IPS-NIHi7 (cell line): Measurements from ENCODE around the gene KAT7.
"Not testable (repeated sequence)": the region's sequence is repeated elsewhere in the genome, so short reads cannot be mapped to it uniquely, and the experiment has no call there.

Experiments
- DNase-seq: peaks from one replicate; pipeline ENCODE4 v3.0.0; 2012; ENCODE audit warnings: mixed read lengths; ENCODE audit errors: extremely low spot score

The KAT7 gene

DNA sequence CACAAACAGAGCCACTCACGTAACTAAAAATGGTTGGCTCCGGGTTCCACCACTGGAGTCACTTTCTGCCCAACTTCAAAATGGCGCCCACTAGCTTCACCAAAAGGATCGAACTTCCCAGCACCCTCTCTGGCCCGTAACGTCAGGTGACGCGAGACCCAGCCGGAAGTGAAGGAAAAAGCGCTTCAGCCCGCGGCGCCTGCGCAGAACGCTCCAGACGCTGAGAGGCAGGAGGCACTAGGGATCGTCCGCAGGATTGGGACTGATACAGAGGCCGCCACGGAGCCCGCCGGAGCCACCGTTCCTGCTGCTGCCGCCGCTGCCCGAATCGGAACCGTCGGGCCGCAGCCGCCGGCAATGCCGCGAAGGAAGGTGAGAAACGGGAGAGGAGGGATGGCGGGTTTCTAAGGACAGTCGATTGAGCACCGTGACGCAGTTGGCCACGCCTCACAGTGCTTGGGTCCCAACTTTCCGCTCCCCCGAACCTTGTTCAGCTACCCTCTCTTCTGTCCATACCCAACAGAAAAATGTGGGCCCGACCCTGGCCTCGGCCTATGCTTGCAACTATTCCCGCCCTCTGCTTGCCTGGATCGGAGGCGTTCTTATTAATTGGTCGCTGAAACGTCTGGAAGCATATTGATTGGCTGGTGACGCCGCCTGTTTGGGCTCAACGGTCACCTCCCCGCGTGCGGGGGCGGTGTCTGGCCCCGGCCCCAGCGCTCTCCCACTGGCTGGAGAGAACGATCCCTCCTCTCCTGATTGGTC lies at the start of gene KAT7:
Gene KAT7, plus strand, starts transcription at position 204 of the 765 bp plus-strand sequence. Its CDS starts 154 bp downstream, at position 358.
- peak; percentile 99 for DNase-seq

DNA sequence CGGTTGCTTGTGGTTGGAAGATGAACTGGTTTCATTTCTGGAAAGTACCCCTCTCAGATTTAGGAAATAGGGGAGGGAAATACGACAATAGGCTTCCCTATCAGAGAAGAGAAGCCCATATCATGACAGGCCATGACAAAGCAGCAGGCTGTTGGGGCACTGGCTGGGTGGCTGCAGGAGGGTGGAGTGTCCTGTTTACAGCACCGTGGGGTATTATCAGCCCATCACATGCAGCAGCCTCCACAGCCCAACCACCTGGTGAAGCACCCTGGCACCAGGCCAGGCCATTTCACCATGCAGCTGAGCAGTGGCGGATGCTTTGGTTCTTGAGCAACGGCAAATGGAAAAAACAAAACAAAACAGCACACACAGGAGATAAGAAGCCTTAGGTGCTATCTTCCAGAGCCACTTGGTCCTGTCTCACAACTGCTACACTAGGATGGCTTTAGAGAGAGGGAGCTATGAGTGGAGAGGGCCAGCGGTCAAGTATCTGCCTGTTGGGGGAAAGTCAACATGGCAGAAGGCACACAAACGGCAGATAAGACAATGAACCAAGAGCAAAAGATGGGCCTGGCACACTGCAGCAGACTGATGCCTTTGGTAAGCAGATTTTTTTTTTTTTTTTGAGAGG lies 48.7 kb upstream of the KAT7 start:
- DNase-seq, result no peak

DNA sequence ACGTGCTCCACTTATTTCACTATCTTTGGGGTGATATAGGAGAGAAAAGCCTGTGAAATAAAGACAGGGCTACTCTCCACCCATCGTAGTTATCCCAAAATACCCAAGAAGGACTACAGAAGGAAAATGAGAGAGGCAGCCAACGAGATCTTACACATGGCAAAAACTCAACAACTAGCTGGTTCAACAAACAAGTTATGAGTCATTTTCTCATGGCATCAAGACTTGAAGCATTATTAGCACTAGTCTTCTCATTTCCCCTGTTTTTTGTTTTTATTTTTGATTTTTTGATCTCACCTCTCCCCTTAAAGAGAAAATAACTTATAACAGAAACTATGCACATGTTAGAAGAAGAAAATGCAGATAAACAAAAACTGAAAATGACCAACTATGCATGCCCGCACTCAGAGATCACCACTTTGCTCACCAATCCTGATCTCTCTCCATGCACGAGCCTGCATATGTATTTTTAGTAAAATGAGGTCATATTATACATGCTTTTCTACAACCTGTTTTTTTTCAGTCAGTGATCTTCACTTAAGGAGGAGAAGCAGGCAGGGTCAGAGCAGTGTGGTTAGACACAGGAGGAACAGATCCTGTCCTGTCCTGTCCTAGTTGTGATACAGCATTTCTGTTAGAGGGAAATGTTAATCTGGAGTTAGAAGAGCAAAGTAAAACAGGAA lies 47.3 kb upstream of the KAT7 start:
- DNase-seq, result no peak

DNA sequence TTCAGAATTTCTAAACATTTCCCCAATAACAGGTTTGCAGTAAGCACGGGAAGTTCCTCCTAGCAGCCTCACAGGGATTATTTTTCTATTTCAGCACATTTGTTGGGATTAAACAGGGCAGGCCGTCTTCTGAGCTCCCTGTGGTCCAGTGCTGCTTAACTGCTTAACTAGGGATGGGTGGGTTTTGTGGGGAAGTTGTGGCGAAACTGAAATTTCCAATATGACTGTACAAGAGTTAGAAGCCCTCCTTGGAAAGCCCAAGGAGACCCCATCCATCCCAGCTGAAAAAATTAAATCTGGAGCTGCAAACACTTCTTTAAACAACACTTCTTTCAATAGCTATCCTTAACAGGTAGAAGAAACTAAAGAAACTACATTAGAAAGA lies 46.8 kb upstream of the KAT7 start:
- no peak for DNase-seq

DNA sequence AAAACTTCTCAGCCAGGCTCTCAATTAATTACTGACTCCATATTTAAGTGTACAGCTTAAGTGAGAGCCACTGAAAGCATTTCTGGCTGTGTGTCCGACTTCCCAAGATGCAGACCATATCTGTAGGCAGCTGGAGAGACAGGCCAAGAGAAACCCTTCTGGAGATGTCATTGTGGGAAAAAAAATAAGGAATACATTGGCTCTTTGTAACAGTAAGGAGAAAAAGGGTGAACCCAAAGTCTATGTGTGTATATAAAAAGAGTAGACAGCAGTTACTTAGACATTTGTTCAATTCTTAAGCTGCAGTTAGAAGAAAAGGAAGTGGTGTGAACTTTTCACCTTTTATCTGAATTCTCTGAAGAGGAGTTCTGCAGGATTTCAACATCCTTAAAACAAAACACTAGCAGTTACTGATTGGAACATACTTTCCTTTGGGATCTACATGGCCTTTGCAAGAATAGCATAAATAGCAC lies 46.3 kb upstream of the KAT7 start:
- no peak for DNase-seq

DNA sequence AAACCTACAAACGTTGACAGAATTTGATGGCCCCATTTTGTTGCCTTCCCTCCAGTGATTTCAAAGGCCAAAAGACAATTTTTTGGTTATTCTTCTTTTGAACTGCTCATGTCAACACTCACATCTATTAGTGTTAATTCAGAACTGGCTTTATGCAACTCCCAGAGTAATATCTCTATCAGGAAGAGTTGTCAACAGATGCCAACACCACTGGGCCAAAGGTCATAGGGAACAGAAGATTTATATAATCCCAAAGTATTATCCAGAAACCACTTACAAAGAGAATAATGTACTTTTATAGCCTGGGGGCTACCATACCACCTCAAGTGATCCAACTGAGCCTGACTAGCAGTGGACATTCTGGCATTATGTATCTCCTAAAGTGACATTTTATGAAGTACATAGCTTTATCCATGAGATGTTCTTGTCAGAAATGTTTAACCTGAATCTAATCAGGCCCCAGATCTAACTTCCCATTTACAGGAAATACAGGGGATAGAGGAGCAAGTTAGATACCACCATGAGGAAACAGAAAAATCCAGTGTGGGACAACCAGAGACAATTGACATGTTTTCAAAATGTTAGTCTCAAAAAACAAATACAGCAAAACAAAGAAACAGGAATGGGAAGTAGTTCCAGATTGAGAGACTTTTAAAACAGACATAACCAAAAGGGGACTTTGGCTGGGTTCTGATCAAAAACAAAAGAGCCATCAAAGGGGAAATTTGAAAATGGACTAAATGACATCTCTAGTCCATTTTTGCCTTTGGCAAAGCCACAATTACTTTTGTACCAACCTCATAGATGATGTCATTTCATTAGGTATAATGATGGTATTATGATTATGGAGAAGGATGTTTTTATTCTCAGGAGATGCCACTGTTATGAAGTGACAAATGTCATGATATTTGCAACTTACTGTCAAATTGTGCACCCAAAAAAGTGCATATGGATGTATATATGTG lies 43.0 kb upstream of the KAT7 start:
- DNase-seq, result no peak

DNA sequence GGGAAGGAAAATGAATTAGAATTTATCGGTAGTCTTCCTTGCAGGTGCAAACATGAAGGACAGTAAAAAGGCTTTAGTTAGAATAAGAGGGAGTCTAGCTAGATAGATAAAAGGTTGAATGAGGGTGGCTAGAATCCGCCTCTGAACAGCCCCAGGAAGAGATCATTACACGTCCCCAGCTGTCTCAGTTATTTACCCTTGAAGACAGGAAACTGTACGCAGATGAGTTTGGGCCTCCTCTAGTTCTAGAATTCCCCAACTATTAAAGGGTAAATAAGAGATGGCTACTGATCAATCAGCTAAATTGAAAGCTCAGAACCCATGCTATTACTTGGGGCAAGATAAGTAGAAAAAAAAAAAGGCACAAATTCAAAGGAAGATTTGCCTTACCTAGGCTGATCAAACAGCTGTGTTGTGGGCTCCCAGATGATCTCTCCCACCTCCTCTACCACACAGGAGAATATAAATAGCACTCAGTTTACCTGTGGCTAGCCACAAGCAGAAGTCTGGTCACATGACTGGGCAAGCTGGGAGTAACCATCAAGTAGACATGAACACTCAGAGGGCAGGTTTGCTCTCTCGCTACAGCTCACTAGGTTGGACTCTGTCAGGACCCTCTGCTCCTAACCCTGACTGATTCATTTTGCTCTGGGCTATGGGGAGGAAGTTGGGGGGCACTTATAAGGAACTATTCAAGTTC lies 41.5 kb upstream of the KAT7 start:
- DNase-seq, result no peak

DNA sequence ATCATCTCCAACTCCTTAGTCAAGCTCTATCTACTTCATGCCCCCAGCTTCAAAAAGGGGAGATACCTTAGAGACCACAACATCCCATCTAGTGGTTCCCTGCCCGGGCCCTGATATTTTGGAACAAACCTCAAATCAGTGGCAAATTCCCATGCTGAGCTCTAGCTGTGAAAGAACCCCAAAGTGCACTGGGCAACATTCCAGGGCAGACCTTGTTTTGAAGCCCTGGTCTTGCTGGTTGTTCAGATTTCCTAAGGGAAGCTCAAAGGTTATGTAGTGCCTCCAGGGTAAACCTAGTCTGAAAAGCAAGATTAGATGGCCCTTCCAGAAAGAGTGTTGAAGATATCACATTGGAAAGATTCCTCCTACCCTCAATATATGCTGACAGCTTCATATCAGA lies 40.8 kb upstream of the KAT7 start:
- no peak for DNase-seq

DNA sequence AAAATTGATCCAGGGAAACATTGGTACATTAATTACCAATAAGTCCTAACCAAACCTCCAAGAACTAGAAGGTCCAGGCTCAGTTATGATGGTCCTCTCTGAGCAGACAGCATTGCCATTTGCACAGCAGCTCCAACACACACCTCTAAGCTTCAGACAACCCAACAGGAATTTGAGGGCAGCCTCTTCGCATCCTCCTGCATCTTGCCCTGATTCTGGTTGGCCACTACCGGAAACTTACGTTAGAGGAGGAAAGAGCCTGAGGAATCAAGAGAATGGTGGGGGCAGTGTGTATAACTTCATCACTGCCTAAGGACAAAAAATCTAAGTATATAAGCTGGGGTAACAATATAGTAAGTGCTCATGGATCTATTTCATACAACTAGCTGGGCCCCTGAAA lies 40.3 kb upstream of the KAT7 start:
- DNase-seq, result no peak

DNA sequence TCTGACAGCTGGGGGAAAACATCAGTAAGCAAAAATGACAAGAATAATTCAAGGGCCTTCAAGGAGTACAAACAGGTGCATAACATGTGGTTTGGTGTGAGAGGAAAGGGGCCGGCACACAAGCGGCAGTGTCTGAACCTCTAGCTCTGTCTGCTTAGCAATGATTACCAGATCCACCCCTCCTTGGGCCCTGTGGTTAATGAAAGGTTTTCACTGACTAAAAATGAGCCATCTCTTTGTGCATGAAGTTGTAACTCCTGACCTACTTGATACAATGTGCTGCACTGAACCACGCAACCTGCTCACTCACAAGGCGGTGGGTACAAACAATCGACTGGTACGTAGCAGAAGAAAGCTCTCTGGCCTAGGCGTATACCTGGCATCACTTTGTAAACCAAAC lies 39.7 kb upstream of the KAT7 start:
- DNase-seq, result no peak

DNA sequence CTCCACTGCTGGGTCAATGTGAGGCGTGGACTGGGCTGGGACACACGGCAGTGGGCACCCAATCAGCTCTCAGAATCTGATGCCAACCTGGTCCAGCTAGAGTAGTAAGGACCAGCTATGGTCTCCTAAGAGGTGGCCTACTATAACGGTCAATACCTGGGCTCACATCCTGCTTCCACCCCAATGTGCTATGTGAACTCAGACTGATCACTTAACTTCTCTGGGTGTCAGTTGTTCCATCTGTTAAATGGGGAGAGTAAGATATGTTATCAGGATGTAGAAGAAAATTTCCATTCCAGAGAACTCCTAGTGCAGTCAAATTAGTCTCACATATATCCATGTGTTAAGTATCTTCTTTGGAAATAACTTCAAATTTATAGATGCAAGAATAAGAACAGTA lies 38.8 kb upstream of the KAT7 start:
- no peak for DNase-seq

DNA sequence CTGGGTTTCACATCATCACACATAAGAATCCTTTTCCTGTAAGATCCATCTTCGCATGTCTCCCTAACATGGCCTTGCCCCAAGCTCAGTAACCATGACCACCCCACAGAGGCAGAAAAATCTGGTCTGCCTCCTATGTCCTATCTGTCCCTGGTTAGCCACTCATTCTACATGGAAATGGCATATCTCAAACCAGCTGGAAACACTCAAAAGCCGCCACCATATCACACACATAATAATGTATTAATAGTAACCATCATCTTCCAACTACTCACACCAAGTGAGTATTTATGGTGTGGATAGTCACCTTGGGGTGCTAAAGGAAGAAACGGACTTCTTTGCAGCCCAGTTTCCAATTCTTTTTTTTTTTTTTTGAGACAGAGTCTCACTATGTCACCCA lies 36.0 kb upstream of the KAT7 start:
- DNase-seq, result no peak

DNA sequence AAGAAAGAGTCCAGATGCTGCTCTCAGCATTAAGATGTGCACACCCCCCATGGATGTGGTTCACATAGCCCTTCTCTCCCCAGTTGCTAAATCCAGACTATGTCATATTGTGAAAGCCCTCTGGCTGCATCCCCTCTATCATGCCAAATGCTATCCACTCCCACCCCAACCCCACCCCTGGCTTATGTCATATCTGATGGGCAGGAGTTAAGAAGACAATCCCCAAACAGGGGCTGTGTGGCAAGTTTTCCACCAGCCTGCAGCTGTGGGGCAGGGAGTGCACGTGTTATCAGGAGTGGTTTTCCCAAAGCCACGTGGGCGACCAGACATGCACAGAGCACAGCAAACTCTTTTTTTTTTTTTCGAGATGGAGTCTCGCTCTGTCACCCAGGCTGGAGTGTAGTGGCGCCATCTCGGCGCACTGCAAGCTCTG lies 34.5 kb upstream of the KAT7 start:
- no peak for DNase-seq

DNA sequence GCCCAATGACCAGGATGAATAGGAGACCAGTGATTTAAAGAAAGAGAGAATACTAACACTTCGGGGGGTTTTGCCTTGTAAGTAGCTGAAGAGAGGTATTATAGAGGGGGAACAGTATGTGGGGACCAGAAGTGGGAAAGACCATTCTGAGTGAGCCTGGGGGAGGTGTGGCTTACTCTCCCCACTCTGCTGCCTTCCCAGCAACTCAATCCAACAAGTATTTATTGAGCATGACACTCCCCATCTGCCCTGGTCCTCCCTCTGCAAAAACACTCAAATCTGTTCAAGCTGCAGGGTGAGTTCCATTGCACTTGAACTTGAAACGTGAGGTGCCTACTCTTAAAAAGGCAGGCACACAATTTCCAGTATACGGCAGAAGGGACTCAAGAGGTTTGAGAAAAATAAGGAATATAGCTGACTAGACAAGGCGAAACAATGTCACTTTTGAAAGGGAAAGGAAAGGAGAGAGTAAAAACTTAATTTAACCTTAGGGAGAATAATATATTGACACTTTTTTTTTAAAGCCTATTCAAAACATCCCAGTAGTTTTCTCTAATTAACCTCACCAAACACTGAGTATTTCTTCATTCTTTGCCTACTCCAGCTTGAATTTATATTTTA lies 32.7 kb upstream of the KAT7 start:
- no peak for DNase-seq

DNA sequence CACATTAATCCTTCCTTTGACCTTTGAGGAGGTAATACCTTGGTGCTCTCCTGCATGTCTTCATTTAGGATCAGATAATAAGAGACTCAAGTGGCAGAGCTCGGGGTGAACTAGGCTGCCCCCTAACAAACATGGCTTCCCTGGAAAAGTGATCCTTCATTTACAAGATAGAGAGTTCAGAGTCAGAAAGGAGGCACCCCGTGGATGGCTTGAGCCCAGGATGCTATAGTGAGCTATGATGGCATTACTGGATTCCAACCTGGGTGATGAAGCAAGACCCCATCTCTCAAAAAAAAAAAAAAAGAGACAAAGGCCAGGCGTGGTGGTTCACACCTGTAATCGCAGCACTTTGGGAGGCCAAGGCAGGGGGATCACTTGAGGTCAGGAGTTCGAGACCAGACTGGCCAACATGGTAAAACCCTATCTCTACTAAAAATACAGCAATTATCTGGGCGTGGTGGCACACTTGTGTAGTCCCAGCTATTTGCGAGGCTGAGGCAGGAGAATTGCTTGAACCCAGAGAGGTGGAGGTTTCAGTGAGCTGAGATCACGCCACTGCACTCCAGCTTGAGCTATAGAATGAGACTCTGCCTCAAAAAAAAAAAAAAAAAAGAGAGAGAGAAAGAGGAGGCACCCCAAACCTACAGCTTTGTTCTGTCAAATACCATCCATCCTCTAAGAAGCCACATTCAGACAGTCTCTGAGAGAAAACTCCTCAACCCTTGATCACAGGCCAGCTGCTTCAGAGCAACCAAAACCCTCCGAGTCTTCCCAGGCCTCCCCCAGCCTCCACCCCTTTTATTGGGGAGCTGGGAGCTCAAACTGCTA lies 31.9 kb upstream of the KAT7 start:
- no peak for DNase-seq

DNA sequence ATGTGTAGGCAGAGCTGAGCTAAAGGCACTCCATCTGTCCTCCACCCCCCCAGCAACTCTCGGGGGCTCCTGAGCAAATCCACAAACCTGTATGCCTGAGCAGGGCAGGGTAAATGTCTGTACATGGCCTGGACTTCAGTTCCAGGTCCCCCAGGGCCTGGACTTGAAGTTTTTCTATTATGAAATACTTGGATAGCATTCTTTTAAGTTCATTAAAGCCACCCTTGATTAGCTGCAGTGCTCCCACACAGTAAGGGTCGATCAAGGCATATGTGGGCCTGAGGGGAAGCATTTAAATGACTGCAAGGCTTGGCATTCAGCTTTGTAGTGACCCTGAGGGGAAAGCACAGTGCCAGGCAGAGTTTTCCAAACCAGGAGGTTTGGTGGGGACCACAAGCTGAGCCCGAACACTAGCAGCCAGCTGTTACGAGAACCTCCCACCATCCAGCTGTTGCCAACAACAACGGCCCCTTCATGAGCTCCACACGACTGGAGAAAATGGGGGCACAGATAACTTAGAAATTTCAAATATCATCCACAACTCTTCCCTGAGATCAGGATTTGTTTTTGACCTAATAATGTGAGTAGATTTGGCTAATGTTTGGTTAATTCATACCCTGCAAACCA lies 31.2 kb upstream of the KAT7 start:
- no peak for DNase-seq

DNA sequence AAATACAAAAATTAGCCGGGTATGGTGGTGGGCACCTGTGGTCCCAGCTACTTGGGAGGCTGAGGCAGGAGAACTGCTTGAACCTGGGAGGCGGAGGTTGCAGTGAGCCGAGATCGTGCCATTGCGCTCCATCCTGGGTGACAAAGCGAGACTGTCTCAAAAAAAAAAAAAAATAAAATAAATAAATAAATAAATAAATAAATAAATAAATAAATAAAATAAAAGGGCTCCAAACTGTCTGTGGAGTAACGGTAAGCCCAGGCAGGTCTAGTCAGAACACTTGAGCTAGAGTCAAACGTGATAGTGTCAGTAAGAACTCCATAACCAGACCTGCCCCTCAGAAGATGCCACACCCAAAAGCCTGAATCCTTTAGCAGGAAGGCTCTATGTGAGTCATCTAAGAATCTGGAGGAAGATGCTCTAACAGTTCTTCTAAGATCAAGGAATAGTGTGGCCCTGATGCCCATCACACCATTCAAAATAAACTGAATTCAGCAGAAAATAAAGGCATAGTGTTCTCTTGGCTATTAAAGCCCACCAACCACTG lies 29.9 kb upstream of the KAT7 start:
- DNase-seq, result not testable (repeated sequence)

DNA sequence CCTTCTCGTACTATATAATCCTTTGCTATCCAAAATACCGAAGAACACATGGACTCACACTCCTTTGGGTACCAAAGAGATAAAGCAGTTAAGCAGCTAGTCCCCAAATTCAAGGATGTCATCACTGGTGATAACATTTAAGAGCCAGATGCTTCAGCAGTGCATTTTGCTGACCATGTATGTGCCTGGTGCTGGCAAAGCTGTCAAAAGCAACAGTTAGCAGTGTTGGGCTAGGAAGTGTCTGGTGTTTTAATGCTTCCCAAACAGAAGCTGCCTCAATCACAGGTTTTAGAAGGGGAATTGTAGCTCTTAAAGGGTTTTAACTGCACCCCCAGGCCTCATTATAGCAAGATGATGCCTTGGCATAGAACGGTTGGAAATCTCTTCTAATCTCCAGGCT lies 29.3 kb upstream of the KAT7 start:
- DNase-seq, result no peak

DNA sequence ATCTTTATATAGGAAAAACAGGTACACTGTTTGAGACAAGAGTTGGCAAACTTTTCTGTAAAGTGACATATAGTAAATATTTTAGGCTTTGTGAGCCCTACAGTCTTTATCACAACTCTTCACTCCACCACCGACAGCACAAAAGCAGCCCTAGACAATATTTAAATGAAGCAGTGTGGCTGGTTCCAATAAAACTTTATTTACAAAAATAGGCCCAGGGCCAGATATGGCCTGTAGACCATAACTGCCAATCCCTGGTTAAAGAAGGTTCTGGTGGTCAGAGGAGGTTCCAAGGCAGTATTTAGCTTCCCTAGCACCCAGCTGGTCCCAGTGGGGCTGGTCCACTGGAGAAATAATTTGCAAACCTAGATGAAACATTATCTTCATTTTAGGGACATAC lies 28.2 kb upstream of the KAT7 start:
- no peak for DNase-seq
